GM21786 (cell line): ENCODE measurements around the gene FAT1.

Source experiments
- ATAC-seq: cut with Tn5 transposase; IDR thresholded peaks from one replicate; pipeline ENCODE4 v1.9.1; 2021; ENCODE audit not compliant: unreplicated experiment

The FAT1 gene

GRCh38 chr4:186752325-186752724 lies 28.7 kb upstream of the FAT1 start:
- no peak for ATAC-seq

DNA sequence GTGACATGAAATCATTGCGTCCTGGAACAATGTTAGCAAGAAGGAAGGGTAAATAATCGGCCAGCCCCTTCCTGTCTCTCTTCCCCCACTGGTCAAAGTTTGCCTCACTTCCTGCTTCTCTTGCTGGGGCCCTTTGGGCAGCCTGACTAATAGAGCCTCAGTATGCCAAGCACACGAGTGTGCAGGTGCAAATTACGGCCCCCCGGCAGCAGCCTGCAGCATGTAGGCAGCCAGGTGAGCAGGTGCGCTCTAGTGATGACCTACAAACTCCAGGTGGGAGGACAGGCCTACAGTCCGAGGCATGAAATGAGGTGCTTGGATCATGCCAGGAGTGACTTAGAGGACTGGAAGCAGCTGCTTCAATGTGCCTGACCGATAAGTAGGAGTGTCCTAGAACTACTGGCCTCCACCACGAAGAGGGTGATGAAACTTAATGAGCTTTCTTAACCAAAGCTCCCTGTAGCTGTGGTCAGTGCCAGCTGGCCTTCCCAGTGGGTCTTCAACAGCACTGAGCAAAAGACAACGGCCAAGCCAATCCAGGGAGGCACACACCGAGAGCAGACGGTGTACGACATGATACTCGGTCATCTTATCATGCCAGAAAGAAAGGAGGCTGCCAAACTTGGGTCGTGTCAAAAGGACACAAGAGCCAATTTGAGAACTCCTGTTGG lies 26.1 kb upstream of the FAT1 start:
- no peak for ATAC-seq

GRCh38 chr4:186746581-186746980 lies 22.9 kb upstream of the FAT1 start:
- ATAC-seq = no peak

DNA sequence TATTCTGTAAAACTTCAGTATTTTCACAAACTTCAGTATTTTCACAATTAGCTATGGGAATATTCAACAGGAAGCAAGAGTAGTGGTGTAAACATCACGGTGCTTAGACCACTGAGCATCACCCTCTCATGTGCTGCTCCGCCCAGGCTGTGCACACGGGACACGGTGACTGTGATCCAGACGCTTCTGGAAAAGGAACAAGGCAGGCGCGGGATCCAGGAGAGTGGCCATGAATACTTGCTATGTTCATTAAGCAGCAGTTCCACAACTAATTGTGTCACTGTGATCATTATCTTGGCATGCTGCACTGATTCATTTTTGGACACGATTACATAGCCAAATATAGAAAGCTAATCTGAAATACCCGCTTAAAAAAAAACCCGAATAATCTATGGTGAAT lies 19.6 kb upstream of the FAT1 start:
- no peak for ATAC-seq

- ATAC-seq = no peak
Observed at GRCh38 chr4:186740822-186741221, 17.2 kb upstream of the FAT1 start.

GRCh38 chr4:186739802-186740434 lies 16.3 kb upstream of the FAT1 start:
- no peak for ATAC-seq

DNA sequence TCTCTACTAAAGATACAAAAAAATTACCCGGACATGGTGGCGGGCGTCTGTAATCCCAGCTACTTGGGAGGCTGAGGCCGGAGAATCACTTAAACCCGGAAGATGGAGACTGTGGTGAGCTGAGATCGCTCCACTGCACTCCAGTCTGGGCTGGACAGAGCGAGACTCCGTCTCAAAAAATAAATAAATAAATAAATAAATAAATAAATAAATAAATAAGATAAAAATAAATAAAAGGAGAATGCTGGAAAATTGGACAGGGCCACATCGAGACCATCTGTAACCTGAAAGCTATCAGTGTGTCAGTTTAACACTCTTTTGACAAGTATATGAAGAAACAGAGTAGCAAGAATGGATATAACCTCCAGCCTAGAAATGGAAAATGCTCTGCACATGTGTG lies 15.7 kb upstream of the FAT1 start:
- no peak for ATAC-seq

DNA sequence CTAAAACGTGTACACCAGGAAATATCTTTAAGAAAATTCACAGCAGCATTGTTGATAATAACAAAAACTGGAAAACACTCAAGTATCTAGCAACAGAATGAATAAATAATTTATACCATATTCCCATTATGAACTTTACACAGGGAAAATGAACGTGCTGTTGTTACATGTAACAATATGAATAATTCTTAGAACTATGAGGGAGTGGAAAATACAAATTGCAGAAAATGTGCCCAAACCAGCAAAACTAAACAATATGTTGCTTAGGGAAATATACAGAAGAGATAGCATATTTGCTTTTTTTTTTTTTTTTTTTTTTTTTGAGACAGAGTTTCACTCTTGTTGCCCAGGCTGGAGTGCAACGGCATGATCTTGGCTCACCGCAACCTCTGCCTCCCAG lies 14.8 kb upstream of the FAT1 start:
- ATAC-seq = no peak

DNA sequence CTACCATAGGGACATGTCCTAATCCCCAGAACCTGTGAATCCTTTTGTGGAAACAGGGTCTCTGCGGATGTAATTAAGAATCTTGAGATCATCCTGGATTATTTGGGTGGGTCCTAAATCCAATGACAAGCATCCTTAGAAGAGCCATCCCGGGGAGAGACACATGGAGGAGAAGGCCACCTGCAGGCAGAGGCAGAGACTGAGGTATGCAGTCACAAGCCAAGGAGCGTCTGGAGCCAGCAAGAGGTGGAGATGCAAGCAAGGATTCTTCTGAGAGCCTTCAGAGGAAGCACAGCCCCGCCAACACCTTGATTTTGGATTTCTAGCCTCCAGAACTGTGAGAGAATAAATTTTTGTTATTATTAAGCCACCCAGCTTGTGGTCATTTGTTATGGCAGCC lies 13.8 kb upstream of the FAT1 start:
- ATAC-seq = no peak

GRCh38 chr4:186736466-186736865 lies 12.8 kb upstream of the FAT1 start:
- ATAC-seq = no peak

DNA sequence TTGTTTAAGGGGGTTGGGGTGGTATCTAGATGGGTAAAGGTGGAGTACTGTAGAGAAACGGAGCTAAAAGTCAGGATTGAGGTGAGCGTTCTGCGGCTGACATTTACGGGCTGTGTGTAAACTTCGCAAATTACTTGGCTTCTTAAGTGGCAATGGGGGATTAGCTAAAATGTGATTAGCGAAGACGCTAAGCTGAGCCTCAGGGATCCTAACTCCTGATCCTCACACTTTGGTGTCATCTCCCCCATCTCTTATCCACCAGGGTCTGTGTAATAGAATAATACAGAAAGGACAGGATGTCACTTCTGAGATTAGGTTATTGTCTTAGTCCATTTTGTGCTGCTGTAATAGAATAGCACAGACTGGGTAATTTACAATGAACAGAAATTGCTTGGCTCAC lies 10.6 kb upstream of the FAT1 start:
- no peak for ATAC-seq

GRCh38 chr4:186733778-186734177 lies 10.1 kb upstream of the FAT1 start:
- no peak for ATAC-seq

DNA sequence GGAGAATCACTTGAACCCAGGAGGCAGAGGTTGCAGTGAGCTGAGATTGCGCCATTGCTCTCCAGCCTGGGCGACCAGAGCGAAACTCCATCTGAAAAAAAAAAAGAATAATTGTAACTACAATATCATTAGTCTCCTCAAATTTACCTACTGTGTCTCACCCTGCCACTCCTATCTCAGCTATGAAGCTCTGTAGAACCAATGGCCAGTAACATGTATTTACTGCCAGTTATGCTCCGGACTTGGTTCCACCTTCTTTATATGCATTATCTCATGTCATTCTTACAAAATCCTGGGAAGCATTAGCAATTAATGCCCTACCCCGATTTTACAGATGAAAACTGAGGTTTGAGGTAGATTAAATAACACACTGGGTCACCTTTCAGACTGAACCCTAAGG lies 7.0 kb upstream of the FAT1 start:
- no peak for ATAC-seq

- ATAC-seq = no peak
Observed at GRCh38 chr4:186729856-186730255, 6.2 kb upstream of the FAT1 start.

DNA sequence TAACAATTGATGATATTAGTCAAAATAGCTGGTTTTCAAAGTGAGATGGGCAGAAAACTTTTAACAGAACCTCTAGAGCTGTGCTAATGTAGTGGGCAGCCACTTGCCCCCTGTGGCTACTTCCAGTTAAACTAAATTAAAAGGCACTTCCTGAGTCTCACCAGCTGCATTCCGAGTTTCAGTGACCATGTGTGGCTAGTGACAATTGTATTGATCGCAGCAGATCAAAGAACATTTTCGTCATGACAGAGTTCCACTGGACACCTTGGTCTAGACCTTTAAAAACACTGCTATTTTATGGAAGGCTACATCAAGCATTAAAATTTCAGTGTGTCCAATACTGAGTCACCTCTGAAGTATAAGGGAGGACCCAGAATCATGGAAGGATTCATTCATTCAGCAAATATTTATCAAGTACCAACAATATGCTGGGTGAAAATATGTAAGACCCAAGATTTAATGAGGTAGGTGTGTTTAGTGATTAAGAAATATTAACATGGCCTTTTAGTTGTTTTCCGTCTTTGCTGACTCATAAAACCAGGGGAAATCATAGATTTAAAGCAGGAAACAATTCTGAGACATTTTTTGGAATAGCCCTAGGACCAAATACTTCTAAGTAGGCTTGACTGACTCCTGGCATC lies 5.1 kb upstream of the FAT1 start:
- ATAC-seq = no peak

DNA sequence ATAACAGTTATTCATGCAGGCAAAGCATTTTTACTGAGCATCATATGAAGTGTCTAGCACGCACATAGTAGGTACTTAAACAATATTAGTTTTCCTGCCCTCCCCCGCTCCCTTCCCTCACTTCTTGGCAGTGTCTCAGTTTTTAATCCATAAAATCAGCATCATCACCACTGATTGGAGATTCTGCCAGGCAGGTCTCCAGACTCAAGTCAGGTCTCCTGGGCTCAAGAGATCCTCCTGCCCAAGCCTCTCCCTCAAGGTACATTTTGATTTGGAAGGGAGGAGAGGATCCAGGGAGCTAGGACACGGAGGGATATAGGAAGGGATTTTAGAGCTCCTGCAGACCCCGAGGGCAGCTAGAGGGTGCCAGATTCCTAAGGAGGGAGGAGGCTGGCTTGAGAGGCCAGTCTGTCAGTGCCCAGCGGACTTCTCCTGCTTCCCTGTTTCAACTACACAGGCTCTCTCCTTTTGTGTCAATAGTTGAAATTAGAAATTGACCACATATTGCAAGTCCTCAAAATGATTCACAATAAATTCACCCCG lies 4.4 kb upstream of the FAT1 start:
- no peak for ATAC-seq

GRCh38 chr4:186727169-186727976 lies 3.7 kb upstream of the FAT1 start:
- ATAC-seq = no peak

- no peak for ATAC-seq
Observed at GRCh38 chr4:186726426-186727168, 2.9 kb upstream of the FAT1 start.

DNA sequence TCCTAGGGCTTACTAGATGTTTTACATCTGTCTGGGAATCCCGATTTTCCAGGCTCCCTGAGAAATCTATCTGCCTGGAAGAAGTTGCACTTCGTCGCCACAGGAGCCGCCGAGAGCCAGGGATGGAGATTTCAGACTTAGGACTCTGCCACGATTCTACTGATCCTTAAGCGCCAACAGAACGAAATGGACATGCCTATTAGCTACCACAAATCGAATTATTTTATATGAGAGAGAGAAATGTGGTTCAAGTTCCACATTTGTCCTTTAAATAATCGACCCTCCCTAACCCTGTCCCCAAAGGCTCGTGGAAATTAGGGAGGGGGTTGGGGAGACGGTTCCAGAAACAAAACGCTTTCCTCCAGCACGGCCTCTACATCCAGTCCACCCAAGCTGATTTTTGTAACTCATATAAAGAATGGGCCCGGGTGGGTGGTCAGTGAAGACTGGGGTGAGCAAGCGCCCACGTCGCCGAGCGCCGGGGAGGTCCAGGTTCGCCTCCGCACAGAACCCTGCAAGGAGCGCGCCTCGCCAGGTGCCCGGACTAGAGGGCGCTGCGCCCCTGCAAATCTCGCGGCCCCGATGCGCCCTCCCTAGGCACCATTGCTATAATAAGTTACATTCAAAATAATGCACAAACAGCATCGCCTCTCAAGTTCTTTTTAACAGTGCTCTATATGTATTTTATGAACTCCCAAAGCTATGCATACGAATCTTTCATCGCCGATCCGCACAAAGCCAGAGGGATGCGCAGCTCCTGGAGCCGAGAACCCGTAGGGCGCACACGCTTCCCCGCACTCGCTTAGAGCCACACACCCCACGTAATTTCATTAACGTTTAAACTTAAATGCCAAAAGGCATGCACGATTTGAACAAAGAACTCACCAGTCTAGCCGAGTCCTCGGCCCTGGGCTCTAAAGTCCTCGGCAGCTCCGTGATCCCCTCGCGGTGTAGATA lies 2.1 kb upstream of the FAT1 start:
- no peak for ATAC-seq
